GM10266 (cell line): Measurements from ENCODE around the gene RNF151.

ENCODE experiments used
- DNase-seq: peaks from one replicate; pipeline ENCODE4 v3.0.0; 2012; ENCODE audit errors: extremely low spot score
- TF ChIP-seq, protein P1 (sequence below): IDR thresholded peaks from 2 replicates; pipeline ENCODE4 v1.5.1; 2012; ENCODE audit warnings: mild to moderate bottlenecking, low read depth; ENCODE audit not compliant: control insufficient read depth, insufficient read depth; ENCODE audit errors: missing control alignments

The RNF151 gene

GRCh38 chr16:1979271-1980029 is 12.8 kb downstream of the RNF151 start:
- TF ChIP-seq, protein P1, sequence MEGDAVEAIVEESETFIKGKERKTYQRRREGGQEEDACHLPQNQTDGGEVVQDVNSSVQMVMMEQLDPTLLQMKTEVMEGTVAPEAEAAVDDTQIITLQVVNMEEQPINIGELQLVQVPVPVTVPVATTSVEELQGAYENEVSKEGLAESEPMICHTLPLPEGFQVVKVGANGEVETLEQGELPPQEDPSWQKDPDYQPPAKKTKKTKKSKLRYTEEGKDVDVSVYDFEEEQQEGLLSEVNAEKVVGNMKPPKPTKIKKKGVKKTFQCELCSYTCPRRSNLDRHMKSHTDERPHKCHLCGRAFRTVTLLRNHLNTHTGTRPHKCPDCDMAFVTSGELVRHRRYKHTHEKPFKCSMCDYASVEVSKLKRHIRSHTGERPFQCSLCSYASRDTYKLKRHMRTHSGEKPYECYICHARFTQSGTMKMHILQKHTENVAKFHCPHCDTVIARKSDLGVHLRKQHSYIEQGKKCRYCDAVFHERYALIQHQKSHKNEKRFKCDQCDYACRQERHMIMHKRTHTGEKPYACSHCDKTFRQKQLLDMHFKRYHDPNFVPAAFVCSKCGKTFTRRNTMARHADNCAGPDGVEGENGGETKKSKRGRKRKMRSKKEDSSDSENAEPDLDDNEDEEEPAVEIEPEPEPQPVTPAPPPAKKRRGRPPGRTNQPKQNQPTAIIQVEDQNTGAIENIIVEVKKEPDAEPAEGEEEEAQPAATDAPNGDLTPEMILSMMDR, result no peak
- no peak for DNase-seq

DNA sequence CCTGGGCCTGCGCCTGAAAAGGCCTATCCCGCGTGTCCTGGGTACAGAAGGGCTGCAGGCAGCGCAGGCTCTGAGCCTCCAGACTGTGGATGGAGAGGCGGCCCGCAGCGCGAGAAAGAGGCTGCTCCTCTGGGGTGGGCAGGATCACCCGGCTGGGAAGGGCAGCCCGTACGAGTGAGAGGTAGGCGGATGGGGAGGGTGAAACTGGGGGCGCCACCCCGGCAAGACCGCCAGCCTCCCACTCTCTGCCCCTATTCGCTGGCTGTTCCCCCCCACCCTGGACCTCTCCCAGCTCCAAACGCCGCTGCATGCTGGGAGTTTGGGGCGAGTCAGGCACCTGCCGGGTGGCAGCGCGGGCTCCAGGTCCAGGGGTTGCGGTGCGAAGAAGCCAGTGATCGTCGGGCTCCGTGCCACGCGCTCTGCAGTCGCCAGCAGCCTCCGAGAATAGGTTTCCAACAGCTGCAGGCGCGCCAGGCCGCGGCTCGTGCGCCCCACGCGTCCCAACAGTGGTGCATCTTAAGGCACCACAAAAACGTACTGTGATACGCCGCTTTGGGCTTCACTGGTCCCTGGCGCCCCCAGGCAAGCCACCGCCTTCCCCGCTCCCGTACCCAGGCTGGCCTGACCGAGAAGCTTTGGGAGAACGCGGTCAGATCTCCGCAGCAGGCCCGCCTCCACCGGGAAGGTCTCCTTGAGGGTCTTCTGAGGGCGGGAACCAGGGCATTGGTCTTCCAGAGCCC is 13.5 kb downstream of the RNF151 start:
- DNase-seq, result no peak
- TF ChIP-seq, protein P1, result no peak

DNA sequence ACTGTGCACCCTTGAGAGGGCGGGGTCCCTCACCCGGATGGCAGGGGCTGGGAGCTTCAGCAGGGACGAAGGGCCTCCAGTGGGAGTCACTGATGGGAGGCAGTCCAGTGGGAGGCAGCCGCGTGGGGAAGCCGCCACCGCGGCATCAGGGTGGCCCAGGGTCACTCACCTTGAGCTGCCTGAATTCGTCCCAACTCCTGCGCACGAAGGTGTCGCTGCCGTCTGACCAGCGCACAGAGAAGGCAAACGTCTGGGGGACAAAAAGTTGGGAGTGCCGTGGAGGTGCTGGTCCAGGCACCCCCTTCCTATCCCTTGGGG is 14.1 kb downstream of the RNF151 start:
- DNase-seq, result no peak
- TF ChIP-seq, protein P1, result no peak

DNA sequence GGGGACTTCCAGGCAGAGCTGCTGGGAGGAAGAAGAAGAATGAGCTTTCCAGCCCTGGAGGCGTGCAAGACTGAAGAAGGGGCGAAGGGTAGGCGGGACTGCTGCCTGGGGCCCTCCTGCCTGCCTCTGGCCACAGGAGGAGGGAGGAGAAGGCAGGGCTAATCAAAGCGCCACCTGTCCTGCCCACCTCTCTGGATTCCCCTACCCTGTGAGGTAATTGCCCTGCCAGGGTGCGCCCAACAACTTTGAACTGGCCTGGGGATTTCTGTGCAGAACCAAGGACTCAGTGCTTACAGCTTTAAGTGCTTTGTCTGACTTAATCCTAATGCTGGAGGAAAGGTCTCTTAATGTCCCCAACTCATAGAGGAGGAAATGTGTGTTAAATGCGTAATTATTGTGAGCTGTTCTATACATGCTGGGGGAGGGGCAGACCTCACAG is 14.8 kb downstream of the RNF151 start, which contains the start of gene NOXO1:
Gene NOXO1, minus strand, starts transcription at position 72 of the 439 bp plus-strand sequence. CDS start 290 bp downstream, outside the sequence.
- peak; percentile 71 for DNase-seq
- TF ChIP-seq, protein P1, result no peak

DNA sequence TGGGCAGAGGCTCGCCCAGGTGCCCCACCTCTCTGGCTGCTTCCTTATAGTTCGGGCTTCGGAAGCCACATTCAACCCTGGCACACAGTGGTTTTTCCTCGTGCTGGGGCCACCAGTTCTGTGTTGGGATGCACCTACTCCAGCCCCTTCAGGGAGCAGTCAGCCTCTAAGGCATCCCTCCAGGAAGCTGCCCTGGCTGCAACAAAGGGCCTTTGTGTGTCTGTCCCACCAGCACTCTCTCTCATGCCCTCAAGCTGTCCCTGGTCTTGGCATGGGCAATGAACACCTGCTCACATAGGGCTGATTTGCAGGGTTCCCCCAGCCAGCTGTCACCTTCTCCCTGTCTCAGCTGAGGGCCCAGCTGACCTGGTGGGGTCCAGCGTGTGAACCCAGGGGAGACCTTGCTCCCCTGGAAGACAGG is 15.4 kb downstream of the RNF151 start:
- TF ChIP-seq, protein P1, result no peak
- no peak for DNase-seq

DNA sequence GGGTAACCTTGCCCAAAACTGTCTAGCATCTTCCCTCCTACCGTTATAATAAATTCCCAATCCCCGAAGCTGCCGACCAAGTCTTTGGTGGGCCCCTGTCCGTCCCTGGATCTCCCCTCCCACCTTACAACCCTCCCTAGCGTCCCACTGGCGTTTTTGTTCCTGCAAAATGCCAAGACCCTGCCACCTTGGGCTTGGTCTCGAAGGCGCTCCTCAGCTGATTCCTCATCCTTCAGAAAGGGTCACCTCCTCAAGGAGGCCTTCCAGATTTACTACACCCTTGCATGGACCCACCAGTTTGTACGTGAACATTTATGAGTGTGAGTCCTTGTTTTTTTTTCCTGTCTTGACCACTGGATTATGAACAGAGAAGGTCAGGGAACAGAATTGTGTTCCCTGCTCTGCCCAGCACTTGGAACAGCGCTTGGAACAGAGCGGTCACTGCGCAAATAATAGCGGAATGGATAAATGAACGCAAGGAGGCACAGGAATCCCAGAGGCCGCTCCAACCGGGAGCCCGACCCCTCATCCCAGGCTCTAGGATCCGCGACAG is 16.4 kb downstream of the RNF151 start:
- no peak for DNase-seq
- TF ChIP-seq, protein P1, result no peak
